Stimulated activated CD8-positive, alpha-beta memory T cell treated with anti-CD3 and anti-CD28 coated beads, Interleukin-7, amount 100 ng/mL, for 24 hours (primary cell): ENCODE results near the gene ZC3H14.

Experiments used
- DNase-seq: peaks from one replicate; pipeline ENCODE4 v3.0.0-alpha.2; 2020; ENCODE audit warnings: low read depth

The ZC3H14 gene

GRCh38 chr14:88604212-88604611 is 41.4 kb downstream of the ZC3H14 start:
- DNase-seq = no peak

- DNase-seq = no peak
Observed at GRCh38 chr14:88605594-88605993, 42.8 kb downstream of the ZC3H14 start.

- DNase-seq = no peak
Observed at GRCh38 chr14:88607829-88608228, 45.0 kb downstream of the ZC3H14 start.

GRCh38 chr14:88611878-88612277 is 49.0 kb downstream of the ZC3H14 start:
- DNase-seq = no peak

GRCh38 chr14:88612981-88613380 is 50.1 kb downstream of the ZC3H14 start:
- no peak for DNase-seq

- DNase-seq = no peak
Observed at GRCh38 chr14:88613552-88614010, 50.7 kb downstream of the ZC3H14 start.

GRCh38 chr14:88614218-88614907 is 51.5 kb downstream of the ZC3H14 start:
- DNase-seq = no peak

- no peak for DNase-seq
Observed at GRCh38 chr14:88616697-88617096, 53.9 kb downstream of the ZC3H14 start.

- no peak for DNase-seq
Observed at GRCh38 chr14:88617479-88617878, 54.6 kb downstream of the ZC3H14 start.

- no peak for DNase-seq
Observed at GRCh38 chr14:88618476-88618875, 55.6 kb downstream of the ZC3H14 start.

- no peak for DNase-seq
Observed at GRCh38 chr14:88621100-88621499, 58.3 kb downstream of the ZC3H14 start.

- DNase-seq = no peak
Observed at GRCh38 chr14:88625671-88626070, 62.8 kb downstream of the ZC3H14 start.

GRCh38 chr14:88628033-88628432 is 65.2 kb downstream of the ZC3H14 start:
- DNase-seq = no peak

- no peak for DNase-seq
Observed at GRCh38 chr14:88628462-88628861, 65.6 kb downstream of the ZC3H14 start.

GRCh38 chr14:88630565-88630964 is 67.7 kb downstream of the ZC3H14 start:
- DNase-seq = no peak

- DNase-seq = no peak
Observed at GRCh38 chr14:88631091-88631490, 68.3 kb downstream of the ZC3H14 start.

GRCh38 chr14:88632512-88632911 is 69.7 kb downstream of the ZC3H14 start:
- DNase-seq = no peak

GRCh38 chr14:88639221-88639620 is 76.4 kb downstream of the ZC3H14 start:
- no peak for DNase-seq

GRCh38 chr14:88660056-88660455 is 97.2 kb downstream of the ZC3H14 start:
- DNase-seq = no peak

GRCh38 chr14:88667555-88668273 is 104.9 kb downstream of the ZC3H14 start:
- DNase-seq = no peak

GRCh38 chr14:88668448-88669116 is 105.7 kb downstream of the ZC3H14 start:
- no peak for DNase-seq

GRCh38 chr14:88669346-88669745 is 106.5 kb downstream of the ZC3H14 start:
- no peak for DNase-seq
